Measurements from ENCODE around the gene ALCAM.
"Not testable (repeated sequence)": the region's sequence is repeated elsewhere in the genome, so short reads cannot be mapped to it uniquely, and the experiment has no call there.

DNA sequence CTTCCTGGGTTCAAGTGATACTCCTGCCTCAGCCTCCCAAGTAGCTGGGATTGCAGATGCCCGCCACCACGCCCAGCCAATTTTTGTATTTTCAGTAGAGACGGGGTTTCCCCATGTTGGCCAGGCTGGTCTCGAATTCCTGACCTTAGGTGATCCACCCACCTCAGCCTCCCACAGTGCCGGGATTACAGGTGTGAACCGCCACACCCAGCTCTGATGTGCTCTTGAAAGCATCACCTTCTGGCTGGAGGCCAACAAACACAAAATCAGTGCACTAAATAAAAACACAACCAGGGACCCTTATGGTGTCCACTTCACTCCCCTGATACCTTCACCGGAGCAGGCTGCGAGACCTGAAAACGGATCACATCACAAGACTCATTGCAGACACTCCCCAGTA, 36.3 kb downstream of the ALCAM start:
- TF ChIP-seq, protein P1, sequence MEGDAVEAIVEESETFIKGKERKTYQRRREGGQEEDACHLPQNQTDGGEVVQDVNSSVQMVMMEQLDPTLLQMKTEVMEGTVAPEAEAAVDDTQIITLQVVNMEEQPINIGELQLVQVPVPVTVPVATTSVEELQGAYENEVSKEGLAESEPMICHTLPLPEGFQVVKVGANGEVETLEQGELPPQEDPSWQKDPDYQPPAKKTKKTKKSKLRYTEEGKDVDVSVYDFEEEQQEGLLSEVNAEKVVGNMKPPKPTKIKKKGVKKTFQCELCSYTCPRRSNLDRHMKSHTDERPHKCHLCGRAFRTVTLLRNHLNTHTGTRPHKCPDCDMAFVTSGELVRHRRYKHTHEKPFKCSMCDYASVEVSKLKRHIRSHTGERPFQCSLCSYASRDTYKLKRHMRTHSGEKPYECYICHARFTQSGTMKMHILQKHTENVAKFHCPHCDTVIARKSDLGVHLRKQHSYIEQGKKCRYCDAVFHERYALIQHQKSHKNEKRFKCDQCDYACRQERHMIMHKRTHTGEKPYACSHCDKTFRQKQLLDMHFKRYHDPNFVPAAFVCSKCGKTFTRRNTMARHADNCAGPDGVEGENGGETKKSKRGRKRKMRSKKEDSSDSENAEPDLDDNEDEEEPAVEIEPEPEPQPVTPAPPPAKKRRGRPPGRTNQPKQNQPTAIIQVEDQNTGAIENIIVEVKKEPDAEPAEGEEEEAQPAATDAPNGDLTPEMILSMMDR (IDR thresholded peaks at IDR 0.05; ENCODE audit: insufficient read depth, low read length): not testable (repeated sequence)
- TF ChIP-seq POLR2AphosphoS5, GABPA (IDR thresholded peaks at IDR 0.05; ENCODE audit: low read depth): not testable (repeated sequence)
- TF ChIP-seq, protein P2, sequence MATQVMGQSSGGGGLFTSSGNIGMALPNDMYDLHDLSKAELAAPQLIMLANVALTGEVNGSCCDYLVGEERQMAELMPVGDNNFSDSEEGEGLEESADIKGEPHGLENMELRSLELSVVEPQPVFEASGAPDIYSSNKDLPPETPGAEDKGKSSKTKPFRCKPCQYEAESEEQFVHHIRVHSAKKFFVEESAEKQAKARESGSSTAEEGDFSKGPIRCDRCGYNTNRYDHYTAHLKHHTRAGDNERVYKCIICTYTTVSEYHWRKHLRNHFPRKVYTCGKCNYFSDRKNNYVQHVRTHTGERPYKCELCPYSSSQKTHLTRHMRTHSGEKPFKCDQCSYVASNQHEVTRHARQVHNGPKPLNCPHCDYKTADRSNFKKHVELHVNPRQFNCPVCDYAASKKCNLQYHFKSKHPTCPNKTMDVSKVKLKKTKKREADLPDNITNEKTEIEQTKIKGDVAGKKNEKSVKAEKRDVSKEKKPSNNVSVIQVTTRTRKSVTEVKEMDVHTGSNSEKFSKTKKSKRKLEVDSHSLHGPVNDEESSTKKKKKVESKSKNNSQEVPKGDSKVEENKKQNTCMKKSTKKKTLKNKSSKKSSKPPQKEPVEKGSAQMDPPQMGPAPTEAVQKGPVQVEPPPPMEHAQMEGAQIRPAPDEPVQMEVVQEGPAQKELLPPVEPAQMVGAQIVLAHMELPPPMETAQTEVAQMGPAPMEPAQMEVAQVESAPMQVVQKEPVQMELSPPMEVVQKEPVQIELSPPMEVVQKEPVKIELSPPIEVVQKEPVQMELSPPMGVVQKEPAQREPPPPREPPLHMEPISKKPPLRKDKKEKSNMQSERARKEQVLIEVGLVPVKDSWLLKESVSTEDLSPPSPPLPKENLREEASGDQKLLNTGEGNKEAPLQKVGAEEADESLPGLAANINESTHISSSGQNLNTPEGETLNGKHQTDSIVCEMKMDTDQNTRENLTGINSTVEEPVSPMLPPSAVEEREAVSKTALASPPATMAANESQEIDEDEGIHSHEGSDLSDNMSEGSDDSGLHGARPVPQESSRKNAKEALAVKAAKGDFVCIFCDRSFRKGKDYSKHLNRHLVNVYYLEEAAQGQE (IDR thresholded peaks at IDR 0.05; ENCODE audit: insufficient replicate concordance, low read depth): not testable (repeated sequence)
